Body of pancreas (tissue), 4 donors: Measurements from ENCODE around the gene PRR15L.

Experiments
- POLR2A ChIP-seq, 3 donors: fragments of 450-650 bp; IDR thresholded peaks; one replicate each; pipeline ENCODE4 v1.6.1; 2016; ENCODE audit warnings: antibody characterized with exemption in 3 of 3, mild to moderate bottlenecking in 2 of 3
- TF ChIP-seq, protein P1 (sequence below), 7 experiments: fragments of 450-650 bp in 4 of 7; fragments of 200-600 bp in 3 of 7; sonication (generic) in 3 of 7; IDR thresholded peaks; one replicate each; pipeline ENCODE4 v1.5.1; 2016 to 2019; ENCODE audit warnings: antibody characterized with exemption in 7 of 7

DNA sequence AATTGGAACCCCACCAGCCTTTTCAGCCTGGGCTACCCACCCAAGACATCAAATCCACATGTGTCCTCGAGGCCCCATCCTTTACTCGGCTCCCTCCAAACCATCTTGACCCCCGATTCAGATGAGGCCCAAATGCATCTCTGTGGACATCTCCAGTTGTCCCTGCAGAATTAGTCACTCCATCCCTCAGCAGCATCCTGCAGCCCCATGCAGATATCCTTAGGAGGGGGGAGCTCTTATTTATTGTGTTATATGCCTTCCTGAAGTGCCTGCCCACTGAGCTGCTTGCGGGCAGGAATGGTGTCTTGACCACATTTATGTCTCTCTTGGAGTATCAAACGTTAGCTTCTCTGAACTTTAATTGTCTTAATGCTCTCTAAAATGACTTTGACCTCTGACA, 28.8 kb upstream of the PRR15L start:
- TF ChIP-seq, protein P1, sequence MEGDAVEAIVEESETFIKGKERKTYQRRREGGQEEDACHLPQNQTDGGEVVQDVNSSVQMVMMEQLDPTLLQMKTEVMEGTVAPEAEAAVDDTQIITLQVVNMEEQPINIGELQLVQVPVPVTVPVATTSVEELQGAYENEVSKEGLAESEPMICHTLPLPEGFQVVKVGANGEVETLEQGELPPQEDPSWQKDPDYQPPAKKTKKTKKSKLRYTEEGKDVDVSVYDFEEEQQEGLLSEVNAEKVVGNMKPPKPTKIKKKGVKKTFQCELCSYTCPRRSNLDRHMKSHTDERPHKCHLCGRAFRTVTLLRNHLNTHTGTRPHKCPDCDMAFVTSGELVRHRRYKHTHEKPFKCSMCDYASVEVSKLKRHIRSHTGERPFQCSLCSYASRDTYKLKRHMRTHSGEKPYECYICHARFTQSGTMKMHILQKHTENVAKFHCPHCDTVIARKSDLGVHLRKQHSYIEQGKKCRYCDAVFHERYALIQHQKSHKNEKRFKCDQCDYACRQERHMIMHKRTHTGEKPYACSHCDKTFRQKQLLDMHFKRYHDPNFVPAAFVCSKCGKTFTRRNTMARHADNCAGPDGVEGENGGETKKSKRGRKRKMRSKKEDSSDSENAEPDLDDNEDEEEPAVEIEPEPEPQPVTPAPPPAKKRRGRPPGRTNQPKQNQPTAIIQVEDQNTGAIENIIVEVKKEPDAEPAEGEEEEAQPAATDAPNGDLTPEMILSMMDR (IDR thresholded peaks at IDR 0.05), result no peak
- TF ChIP-seq POLR2A (IDR thresholded peaks at IDR 0.05), result no peak
